Chondrocyte (in vitro differentiated cells): Measurements from ENCODE around the gene CD300LG. TPM values are rescaled to one million over a fixed set of nuclear protein-coding genes. Genes with fewer than 3 reads are reported as not detected.
A peak's percentile ranks its signal among the peaks of the same experiment; 100 is the strongest.

ENCODE experiments used
- DNase-seq: peaks from one replicate; pipeline ENCODE4 v3.0.0; 2021; ENCODE audit warnings: mixed read lengths, low spot score
- H3K27ac Mint-ChIP-seq: one replicate; pipeline ENCODE4 v1.8.0; 2021; ENCODE audit warnings: mild to moderate bottlenecking, moderate library complexity, mixed read lengths; ENCODE audit not compliant: unreplicated experiment
- H3K27me3 Mint-ChIP-seq: 2 replicates; pipeline ENCODE4 v1.8.0; 2021; ENCODE audit warnings: low read depth, mixed read lengths
- H3K36me3 Mint-ChIP-seq: 2 replicates; pipeline ENCODE4 v1.8.0; 2021; ENCODE audit warnings: low read depth, mixed read lengths
- H3K4me1 Mint-ChIP-seq: 2 replicates; pipeline ENCODE4 v1.8.0; 2021; ENCODE audit warnings: low read depth, mild to moderate bottlenecking, mixed read lengths
- H3K4me3 Mint-ChIP-seq: one replicate; pipeline ENCODE4 v1.8.0; 2021; ENCODE audit warnings: mild to moderate bottlenecking, moderate library complexity, mixed read lengths; ENCODE audit not compliant: unreplicated experiment
- H3K9me3 Mint-ChIP-seq: 2 replicates; pipeline ENCODE4 v1.8.0; 2021; ENCODE audit warnings: low read depth, mixed read lengths
- CTCF ChIP-seq: fragments of 200-600 bp; sonication (generic); IDR thresholded peaks from 2 replicates; pipeline ENCODE4 v1.5.0; 2021; ENCODE audit warnings: antibody characterized with exemption, mild to moderate bottlenecking, moderate library complexity
- total RNA-seq: library from RNA; stranded (reverse); gene quantifications from 3 replicates; pipeline ENCODE4 v1.2.1, GENCODE V29; 2021

CD300LG gene
- total RNA-seq, 1 donor from 2014 or later: not detected

GRCh38 chr17:43874293-43874692 lies 27.3 kb downstream of the CD300LG start:
- Mint-ChIP-seq H3K9me3 (no peaks in the 10 kb centered on the region), H3K4me3 (no peak overlapping the region), H3K4me1 (peaks cover 3% of the 10 kb centered on the region), H3K27ac (no peak overlapping the region), H3K27me3 (peaks cover 14% of the 10 kb centered on the region), H3K36me3 (no peaks in the 10 kb centered on the region)
- DNase-seq: no peak
- no peak for TF ChIP-seq CTCF

- no peaks in the 10 kb centered on the region for H3K36me3 Mint-ChIP-seq
- TF ChIP-seq CTCF: no peak
- no peaks in the 10 kb centered on the region for H3K9me3 Mint-ChIP-seq
- H3K4me3 Mint-ChIP-seq: no peak overlapping the region
- H3K27ac Mint-ChIP-seq: no peak overlapping the region
- no peak for DNase-seq
- peaks cover 3% of the 10 kb centered on the region for H3K4me1 Mint-ChIP-seq
- H3K27me3 Mint-ChIP-seq: peaks cover 8% of the 10 kb centered on the region
These were observed 28.6 kb downstream of the CD300LG start for GRCh38 chr17:43875476-43876147.

GRCh38 chr17:43877031-43877430 lies 30.1 kb downstream of the CD300LG start:
- H3K27ac Mint-ChIP-seq: no peak overlapping the region
- peaks cover 2% of the 10 kb centered on the region for H3K36me3 Mint-ChIP-seq
- no peak for TF ChIP-seq CTCF
- peaks cover 3% of the 10 kb centered on the region for H3K4me1 Mint-ChIP-seq
- no peak overlapping the region for H3K4me3 Mint-ChIP-seq
- no peak for DNase-seq
- peaks cover 7% of the 10 kb centered on the region for H3K27me3 Mint-ChIP-seq
- H3K9me3 Mint-ChIP-seq: no peaks in the 10 kb centered on the region

- Mint-ChIP-seq H3K4me3 (no peak overlapping the region), H3K9me3 (no peaks in the 10 kb centered on the region), H3K27me3 (peaks cover 2% of the 10 kb centered on the region), H3K36me3 (peaks cover 2% of the 10 kb centered on the region), H3K27ac (no peak overlapping the region), H3K4me1 (peaks cover 3% of the 10 kb centered on the region)
- TF ChIP-seq CTCF: no peak
- no peak for DNase-seq
These were observed 30.6 kb downstream of the CD300LG start for GRCh38 chr17:43877451-43878155.

GRCh38 chr17:43878260-43879175 lies 31.5 kb downstream of the CD300LG start:
- peak; percentile 96 for TF ChIP-seq CTCF
- DNase-seq: no peak
- no peaks in the 10 kb centered on the region for H3K9me3 Mint-ChIP-seq
- peaks cover 4% of the 10 kb centered on the region for H3K36me3 Mint-ChIP-seq
- H3K27me3 Mint-ChIP-seq: peaks cover 1% of the 10 kb centered on the region
- peak overlapping the region; percentile 59 for H3K27ac Mint-ChIP-seq
- H3K4me3 Mint-ChIP-seq: no peak overlapping the region
- peaks cover 3% of the 10 kb centered on the region for H3K4me1 Mint-ChIP-seq
